HG03095 (cell line): ENCODE data around the gene SGIP1.

ENCODE experiments used
- ATAC-seq: cut with Tn5 transposase; IDR thresholded peaks from one replicate; pipeline ENCODE4 v1.9.1; 2021; ENCODE audit warnings: moderate library complexity; ENCODE audit not compliant: unreplicated experiment

SGIP1 gene

GRCh38 chr1:66676613-66677298 lies 142.8 kb downstream of the SGIP1 start:
- ATAC-seq = no peak

GRCh38 chr1:66678146-66678545 lies 144.2 kb downstream of the SGIP1 start:
- ATAC-seq = no peak

GRCh38 chr1:66679140-66679539 lies 145.2 kb downstream of the SGIP1 start:
- ATAC-seq = no peak

- ATAC-seq = no peak
These were observed 147.7 kb downstream of the SGIP1 start for GRCh38 chr1:66681686-66682085.

GRCh38 chr1:66682106-66682505 lies 148.2 kb downstream of the SGIP1 start:
- no peak for ATAC-seq

- ATAC-seq = no peak
These were observed 150.4 kb downstream of the SGIP1 start for GRCh38 chr1:66684353-66684752.

- no peak for ATAC-seq
These were observed 151.3 kb downstream of the SGIP1 start for GRCh38 chr1:66685265-66685664.

GRCh38 chr1:66685670-66686069 lies 151.7 kb downstream of the SGIP1 start:
- ATAC-seq = no peak

GRCh38 chr1:66686406-66686805 lies 152.5 kb downstream of the SGIP1 start:
- ATAC-seq = no peak

GRCh38 chr1:66687358-66687757 lies 153.4 kb downstream of the SGIP1 start:
- ATAC-seq = no peak

GRCh38 chr1:66690666-66691381 lies 156.9 kb downstream of the SGIP1 start:
- ATAC-seq = no peak

GRCh38 chr1:66692681-66693080 lies 158.7 kb downstream of the SGIP1 start:
- no peak for ATAC-seq

- no peak for ATAC-seq
These were observed 159.9 kb downstream of the SGIP1 start for GRCh38 chr1:66693856-66694255.

- no peak for ATAC-seq
These were observed 161.2 kb downstream of the SGIP1 start for GRCh38 chr1:66695116-66695515.

GRCh38 chr1:66696771-66697170 lies 162.8 kb downstream of the SGIP1 start:
- no peak for ATAC-seq

- no peak for ATAC-seq
These were observed 165.3 kb downstream of the SGIP1 start for GRCh38 chr1:66699213-66699612.

- no peak for ATAC-seq
These were observed 170.4 kb downstream of the SGIP1 start for GRCh38 chr1:66704177-66704875.

- ATAC-seq = no peak
These were observed 171.2 kb downstream of the SGIP1 start for GRCh38 chr1:66705110-66705509.

- no peak for ATAC-seq
These were observed 177.5 kb downstream of the SGIP1 start for GRCh38 chr1:66711420-66711819.

- no peak for ATAC-seq
These were observed 178.9 kb downstream of the SGIP1 start for GRCh38 chr1:66712839-66713238.

GRCh38 chr1:66723985-66724384 lies 190.0 kb downstream of the SGIP1 start:
- no peak for ATAC-seq
